SW480 (cell line): ENCODE data around the gene CHTOP.

Experiments used
- DNase-seq: peaks from one replicate; pipeline ENCODE4 v3.0.0-alpha.2; 2016; ENCODE audit warnings: low spot score

CHTOP gene

DNA sequence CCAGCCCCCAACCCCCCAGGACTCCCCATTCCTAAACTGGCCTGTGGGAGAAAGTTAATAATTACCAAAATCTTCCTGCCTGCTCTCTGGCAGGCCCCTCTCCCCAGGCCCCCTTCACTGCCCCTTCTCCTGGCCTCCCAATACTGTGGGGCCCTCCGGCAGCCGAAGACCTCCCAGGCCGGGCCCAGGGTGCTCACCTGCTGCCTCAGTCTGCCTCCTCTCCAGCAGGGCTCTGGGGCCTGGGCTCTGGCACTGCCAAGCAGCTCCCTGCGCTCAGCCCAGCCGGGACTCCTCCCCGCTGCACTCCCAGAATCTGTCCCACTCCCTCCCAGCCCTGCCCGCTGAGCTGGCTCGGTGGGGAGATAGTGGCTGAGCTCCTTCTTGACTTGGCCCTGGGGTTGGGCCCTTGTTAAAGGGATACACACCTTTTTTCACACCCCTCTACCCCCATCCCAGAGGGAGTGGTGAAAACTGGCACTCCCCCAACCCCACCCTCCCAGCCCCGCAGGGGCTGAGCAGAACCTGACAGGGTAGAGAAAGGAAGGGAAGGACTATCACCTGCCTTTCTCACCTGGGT lies 21.0 kb upstream of the CHTOP start, which contains the start of gene S100A16:
Gene S100A16, minus strand, starts transcription at position 383 of the 577 bp plus-strand sequence. CDS start 4,986 bp downstream, outside the sequence.
- DNase-seq: peak; percentile 81

DNA sequence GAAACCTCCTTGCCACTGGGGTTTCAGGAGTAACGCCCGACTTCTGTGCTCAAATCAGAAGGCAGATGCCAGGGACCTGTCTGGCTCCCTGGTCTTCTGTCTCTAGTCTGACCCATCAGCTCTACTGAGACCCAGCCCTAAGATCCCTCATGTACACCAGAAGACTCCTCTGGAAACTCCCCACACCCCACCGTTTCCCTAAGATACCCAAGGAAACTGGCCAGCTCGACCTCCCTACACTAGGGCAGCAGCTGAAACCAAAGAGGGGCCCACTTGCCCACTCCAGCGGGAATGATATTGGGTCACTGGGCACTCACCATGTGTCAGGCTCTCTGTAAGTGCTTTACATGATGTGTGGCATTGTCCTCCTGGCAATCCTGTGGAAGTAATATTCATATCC lies 20.5 kb upstream of the CHTOP start:
- no peak for DNase-seq

DNA sequence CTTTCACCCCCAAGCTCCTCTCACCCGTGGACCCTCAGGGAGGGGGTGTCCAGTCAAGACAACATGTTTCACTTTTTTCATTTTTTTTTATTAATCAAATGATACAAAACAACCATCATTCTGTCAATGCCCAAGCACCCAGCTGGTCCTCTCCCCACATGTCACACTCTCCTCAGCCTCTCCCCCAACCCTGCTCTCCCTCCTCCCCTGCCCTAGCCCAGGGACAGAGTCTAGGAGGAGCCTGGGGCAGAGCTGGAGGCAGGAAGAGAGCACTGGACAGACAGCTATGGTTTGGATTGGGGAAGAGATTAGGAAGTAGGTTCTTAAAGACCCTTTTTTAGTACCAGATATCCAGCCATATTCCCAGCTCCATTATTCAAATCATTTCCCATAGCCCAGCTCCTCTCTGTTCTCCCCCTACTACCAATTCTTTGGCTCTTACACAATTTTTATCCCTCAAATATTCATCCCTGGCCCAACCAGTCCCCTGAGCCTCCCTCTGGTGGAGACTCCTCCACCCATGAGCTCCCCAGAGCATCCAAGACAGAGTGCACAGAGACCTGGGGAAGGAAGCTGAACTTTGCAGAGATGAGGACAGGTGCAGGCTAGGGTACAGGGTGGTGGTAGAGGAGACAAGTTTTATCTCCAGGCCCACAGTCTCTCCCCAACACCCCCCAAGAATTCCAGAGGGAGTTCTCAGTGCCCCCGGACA lies 19.5 kb upstream of the CHTOP start:
- DNase-seq: no peak

DNA sequence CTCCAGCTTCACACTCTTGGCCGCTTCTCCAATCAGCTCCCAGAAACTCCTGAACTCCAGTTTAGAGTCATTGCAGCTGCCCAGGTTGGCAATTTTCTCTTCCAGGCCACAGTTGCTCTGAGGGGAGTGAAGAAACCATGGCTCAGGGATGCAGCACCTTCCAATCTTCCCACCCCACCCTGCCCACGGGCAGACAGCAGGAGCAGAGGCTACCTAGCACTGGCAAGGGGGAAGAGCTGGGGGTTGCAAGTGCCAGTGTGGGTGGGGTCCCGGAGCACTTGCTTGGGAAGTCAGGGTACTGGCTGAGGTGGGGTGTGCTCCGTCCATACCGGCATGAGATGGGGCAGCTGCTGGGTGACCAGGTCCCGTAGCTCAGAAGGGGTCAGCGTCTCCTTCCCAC lies 19.0 kb upstream of the CHTOP start:
- DNase-seq: no peak

DNA sequence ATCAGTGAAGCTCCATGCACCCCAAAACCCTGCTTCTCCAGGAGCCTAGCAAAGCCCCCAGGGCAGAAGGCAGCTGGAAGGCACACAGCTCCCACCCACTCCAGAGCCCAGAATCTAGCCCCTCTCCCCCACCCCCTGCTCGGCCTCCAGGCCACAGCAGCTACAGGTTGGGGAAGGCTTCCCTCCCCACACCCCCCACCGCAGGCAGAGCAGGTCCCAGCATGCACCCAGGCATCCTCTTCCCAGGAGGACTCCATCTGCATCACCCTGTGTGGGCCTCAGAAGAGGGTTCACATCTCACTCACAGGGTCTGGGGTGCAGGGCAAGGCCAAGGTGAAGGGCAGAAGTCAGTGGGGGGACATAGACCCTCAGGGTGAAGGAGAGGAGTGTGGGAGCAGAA lies 18.5 kb upstream of the CHTOP start:
- no peak for DNase-seq

DNA sequence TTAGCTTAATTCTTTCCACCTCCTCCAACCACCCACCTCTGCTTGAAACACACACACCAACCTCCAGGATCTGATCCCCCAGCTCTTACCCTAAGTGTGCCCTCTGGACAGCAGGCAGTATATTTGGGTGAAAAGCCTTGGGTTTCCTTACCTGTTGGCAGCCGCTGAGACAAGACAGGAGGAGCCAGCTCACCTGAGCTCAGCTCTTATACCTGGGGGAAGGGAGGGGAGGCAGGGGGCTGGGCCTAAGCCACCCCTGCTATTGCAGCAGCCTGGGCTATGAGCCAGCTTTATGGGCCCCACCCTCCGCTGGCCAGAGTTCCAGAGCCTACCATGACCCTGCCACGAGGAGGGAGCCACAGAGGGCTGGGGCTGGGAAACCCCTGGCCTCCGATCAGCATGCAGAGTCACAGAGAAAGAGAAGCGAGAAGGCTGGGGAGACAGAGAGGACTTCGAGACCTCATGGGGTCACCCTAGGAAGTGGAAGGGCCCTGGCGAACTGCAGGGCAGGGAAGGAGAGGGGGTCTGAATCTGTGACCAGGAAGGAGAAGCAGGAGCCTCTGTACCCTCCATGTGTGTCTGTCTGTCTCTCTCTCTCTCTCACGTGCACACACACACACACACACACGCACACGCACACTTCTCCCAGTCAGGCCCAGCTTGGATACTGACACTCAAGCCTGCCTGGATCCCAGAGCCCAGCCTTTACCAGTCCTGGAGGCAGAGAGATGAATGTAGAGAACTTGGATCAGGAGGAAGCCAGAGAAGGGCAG lies 17.5 kb upstream of the CHTOP start, which contains the start of gene S100A14:
Gene S100A14, minus strand, starts transcription at position 182 of the 773 bp plus-strand sequence. CDS start 467 bp downstream, outside the sequence.
- DNase-seq: no peak

DNA sequence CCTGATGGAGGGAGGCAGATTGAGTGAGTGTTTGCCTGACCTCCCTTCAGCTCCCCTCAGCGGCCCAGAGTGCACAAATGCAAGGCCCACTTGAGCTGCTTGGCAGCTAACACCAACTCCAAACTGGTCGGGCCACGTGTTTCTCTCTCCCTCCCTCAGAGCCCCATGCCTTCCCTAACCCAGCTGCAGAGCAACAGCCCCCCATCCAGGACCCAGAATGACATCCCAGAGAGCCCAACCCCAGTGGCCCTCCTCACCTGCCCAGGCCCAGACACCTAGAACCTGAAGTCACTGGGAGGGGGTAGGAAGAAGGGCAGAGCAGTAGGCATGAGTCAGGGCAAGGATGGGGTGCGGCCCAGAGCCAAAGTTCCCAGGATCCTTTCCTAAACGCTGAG lies 17.0 kb upstream of the CHTOP start:
- no peak for DNase-seq

DNA sequence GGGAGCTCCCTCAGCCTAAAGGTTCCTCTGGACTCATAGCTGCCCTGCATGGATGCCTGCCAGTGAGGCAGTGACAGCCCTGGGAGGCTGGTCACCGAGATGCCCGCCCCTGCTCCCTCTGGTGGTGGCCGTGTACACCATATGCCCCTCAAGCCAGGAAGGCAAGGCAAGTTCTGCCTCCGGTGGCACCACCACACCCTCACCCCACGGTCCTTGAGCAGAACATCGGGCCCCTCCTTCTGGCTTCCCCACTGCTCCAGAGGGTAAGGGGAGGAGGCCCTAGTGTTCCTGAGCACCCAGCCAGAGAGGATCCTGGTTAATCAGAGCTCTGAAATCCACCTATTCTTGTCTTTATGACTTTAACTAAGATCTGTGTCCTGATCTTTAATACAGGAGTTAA lies 16.2 kb upstream of the CHTOP start:
- no peak for DNase-seq

DNA sequence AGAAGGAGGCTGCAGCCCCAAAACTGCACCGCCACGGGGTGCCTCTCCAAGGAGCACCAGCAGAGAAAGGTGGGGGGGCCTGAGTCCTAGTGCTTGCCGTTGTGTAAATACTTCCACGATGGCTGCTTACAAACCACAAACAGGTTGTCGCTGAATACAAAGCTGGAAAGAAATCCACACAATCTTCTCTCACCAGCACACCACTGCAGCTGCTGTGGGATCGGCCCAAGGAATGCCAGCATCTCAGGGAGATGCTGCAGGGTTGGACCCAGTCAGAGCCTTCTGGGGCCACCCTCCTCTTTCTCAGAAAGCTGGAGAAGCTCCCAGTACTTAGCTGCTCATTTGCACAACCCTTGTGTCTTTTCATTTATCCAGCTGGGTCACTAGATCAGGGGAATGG lies 14.7 kb upstream of the CHTOP start:
- DNase-seq: no peak

DNA sequence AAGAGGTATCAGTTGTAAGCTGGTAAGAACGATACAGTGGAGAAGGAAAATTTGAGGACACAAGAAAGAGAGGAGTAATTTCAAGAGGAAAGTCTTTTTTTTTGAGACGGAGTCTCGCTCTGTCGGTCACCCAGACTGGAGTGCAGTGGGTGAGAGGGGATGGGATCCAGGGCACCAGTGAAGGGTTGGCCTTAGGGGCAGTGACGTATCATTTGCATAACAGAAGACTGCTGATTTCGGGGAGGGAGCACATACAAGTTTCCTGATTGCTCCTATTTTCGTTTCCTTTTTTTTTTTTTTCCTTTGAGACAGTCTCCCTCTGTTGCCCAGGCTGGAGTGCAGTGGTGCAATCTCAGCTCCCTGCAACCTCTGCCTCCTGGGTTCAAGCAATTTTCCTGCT lies 10.8 kb upstream of the CHTOP start:
- no peak for DNase-seq

DNA sequence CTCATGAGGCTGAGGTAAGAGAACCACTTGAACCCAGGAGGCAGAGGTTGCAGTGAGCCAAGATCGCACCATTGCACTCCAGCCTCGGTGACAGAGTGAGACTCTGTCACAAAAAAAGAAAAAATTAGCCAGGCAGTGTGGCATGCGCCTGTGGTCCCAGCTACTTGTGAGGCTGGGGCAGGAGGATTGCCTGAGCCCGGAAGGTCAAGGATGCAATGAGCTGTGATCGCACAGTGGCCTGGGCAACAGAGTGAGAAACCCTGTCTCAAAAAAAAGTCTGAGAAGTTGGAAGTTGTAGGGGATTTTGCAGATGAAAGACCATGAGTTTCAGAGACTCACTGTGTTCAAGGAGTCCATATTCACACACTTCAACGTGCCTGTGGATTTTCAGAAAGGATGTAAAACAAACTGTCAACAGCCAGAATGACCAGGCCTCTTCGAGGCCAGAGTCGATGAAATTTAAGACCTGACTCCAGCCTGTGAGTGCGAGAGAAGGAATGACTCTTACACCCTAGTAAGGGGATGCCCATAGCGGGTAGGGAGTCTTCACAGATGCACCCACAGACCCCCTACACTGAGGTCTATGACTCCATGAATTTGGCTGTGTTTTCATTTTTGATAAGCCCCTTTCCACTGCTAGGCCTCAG lies 8.8 kb upstream of the CHTOP start:
- DNase-seq: no peak

DNA sequence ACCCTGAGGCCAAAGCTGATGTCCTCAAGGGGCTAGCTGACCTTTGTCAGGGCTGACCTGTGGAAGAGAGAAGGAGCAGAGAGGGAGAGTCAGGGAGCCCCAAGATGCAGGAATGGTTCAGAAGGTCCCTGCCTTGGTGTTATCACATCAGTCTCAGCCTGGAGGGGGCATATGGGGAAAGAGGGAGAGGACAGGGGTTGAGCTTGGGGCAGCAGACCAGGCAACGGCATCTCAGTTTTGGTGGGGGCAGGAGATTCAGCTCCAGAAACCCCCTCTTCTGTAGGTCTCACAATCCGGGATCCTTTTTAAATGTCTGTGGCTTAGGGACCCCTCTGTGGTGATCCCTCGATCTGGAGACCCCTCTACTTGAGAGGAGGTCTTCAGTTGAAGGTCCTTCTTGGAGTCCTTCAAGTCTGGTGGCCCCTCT lies 7.4 kb upstream of the CHTOP start:
- DNase-seq: no peak

DNA sequence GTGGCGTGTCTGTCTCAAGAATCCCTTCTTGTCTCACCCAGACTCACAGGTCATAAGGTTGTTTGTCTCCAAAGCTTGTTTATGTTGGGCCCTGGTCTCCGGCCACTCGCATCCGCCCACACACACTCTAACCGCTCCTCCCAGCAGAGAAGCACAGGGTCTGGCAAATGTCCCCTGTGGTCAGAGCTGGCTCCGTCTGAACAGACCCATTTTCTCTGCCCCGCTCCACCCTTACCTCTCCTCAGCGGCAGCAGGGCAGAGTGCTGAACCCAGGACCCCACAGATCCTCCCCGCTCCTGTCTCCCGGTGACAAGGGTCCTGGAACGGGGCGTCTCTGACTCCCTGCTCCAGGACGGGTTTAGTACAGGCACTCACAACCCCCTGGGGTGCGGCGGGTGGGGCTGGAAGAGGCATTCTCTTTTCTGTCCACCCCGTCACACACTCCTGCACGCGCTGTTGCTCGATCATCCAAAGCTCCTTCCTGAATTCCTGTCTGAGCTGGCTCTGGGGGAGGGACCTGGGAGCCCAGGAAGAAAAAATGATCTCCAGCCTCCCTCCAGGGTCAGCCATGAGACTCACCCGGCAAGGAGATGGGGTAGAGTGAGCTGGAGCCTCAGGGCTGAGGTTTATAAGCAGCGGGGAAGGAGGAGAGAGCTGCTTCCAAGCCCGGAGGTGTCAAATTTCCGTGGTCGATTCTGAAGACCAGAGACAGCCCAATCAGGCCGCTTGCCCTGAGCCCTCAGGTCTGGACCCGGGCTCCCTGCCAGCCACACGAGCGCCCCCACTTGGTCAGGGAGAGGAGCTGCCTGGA lies 6.8 kb upstream of the CHTOP start, which contains the start of gene S100A13:
Gene S100A13, minus strand, starts transcription at position 602 of the 811 bp plus-strand sequence. CDS start 1,033 bp downstream, outside the sequence.
- peak; percentile 90 for DNase-seq

DNA sequence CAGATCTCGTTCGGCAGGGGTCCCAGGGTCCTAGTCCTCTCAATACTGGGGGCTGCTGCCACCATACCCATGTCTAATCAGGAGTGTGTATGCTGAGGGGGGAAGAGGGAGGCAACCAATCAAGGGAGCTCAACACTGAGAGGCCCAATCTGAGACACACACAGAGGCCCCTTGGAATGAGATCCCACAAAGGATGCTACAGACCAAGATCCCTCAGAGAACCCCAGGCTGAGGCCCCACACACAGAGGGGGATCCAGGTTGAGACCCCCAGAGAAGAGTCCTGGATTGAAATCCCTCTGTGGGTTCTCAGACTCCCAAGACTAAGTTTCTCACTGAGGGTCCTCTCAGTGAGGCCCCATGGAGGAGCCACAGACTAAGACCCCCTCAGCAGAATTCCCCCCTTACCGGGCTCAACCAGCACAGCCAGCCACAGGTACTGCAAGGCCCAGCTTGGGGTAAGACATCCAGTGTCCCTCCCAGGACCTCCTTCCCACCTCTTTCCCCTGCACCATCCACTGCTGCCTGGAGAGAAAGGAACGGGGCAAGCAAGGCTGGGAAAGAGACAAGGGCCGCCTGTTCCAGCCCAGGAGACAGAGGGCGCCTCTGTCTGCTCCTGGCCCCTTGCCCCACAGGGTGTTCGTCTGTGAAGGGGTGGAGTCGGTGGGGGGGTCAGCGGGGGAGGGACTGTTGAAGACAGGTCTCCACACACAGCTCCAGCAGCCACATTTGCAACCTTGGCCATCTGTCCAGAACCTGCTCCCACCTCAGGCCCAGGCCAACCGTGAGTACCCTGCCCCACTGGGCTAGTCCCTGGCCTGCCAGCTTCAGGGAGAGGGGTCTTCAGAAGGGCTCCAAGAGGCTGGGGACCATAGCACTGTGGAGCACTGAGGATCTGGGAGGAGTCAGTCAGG lies 5.9 kb upstream of the CHTOP start, which contains the start of gene S100A1:
Gene S100A1, plus strand, starts transcription at position 720 of the 912 bp plus-strand sequence. CDS start 2,088 bp downstream, outside the sequence.
- DNase-seq: no peak

DNA sequence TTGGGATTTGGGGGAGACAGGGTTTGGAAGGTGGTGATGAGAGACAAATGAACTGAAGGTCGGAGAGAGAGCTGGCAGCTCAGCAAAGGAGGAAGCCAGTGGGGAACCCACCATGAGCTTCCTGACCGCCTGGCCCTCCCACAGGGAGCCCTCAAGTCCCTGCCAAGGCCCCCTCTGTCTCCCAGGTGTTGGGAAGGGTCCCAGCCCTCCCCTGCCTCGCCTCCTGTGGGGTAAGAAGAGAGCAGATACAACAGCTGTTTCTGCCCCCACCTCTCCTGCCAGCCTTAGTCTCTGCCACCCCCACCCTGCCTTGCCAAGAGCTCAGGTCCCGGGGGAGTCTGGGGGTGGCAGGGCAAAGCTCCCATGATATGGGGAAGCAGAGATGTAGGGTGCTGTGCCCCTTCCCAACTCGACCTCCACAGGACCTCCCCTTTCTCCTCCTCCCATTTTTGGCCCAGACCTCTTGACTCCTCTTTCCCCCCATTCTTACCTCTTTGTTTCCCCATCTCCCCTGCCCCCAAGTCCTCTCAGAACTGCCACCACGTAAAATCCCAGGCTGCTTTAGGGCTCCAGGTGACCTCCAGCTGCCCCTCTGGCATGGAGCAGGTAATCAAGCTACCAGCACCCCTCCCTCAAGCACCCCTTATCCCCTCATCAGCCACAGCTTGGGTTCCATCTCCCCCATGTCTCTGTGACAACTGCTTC lies 5.1 kb upstream of the CHTOP start:
- DNase-seq: no peak

DNA sequence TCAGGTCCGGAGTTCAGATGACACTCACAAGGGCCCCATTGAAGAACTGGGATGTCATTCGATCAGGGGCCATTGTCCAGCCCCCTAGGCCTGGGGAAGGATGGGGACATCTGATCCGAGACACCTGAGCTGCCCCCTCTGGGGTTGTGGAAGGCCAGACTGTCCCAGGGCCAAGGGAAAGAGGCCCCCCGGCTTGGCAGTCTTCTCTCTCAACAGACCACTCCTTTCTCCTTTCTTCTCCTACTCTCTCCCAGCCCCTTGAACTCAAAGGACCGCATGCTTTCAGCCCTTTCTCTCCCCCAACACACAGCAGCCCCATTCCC lies 4.6 kb upstream of the CHTOP start:
- DNase-seq: no peak

DNA sequence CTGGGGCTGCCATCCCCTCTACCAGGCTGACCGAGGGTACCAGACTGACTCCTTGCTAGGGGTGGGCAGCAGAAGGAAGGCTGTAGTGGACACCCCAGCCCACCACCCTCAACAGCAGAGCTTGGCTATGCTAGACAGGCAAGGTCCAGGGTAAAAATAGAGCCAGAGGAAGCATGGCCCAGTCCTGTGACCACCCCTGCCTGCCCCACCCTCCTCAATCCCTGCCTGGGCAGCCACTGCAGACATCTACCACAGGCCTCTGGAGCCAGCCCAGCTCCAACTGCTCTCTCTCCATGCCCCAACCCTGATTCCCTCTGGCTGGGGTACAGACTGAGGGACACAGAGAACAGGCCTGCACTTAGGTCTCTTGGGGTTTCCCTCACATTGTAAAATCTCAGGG lies 3.9 kb upstream of the CHTOP start:
- DNase-seq: no peak

DNA sequence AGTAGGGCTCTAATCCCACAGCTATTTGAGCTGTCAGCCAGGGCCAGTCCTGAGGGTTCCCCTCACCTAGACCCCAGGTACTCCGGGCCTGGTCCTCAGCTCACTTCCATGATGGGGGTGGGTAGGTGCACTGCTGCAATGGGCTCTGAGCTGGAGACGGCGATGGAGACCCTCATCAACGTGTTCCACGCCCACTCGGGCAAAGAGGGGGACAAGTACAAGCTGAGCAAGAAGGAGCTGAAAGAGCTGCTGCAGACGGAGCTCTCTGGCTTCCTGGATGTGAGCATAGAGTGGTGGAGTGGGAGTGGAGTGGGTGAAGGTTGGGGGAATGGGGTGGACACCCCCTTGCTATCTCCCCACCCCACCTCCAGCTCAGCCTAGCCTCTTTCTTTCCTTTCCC lies 3.5 kb upstream of the CHTOP start:
- DNase-seq: no peak
